Transverse colon (tissue), 4 donors: ENCODE results near the gene KLRG1. TPM values are rescaled to one million over a fixed set of nuclear protein-coding genes. Genes with fewer than 3 reads are reported as not detected.

Experiments
- DNase-seq: peaks from one replicate; pipeline ENCODE4 v3.0.0-alpha.2; 2019
- H3K27ac ChIP-seq, 4 donors: fragments of 200-600 bp; sonication (generic); 2 replicates each; pipeline ENCODE4 v1.5.1; 2016 to 2018; ENCODE audit warnings: inconsistent platforms in 4 of 4
- H3K27me3 ChIP-seq: fragments of 200-600 bp; sonication (generic); 2 replicates; pipeline ENCODE4 v1.5.1; 2017; ENCODE audit warnings: inconsistent platforms
- H3K36me3 ChIP-seq, 4 donors: fragments of 200-600 bp; sonication (generic); 2 replicates each; pipeline ENCODE4 v1.5.1; 2017 to 2019; ENCODE audit warnings: inconsistent platforms in 4 of 4
- H3K4me1 ChIP-seq, 4 donors: fragments of 200-600 bp; sonication (generic); 2 replicates each; pipeline ENCODE4 v1.5.1; 2017 to 2020; ENCODE audit warnings: inconsistent platforms in 4 of 4
- H3K4me3 ChIP-seq, 4 donors: fragments of 200-600 bp; sonication (generic); 1 replicate in 1 of 4; 2 replicates in 3 of 4; pipeline versions ENCODE4 v1.5.1 to v1.6.1; 2017 to 2019; ENCODE audit warnings: inconsistent platforms in 4 of 4
- H3K9me3 ChIP-seq, 2 donors: fragments of 200-600 bp; sonication (generic); 2 replicates each; pipeline ENCODE4 v1.5.1; 2017 to 2019; ENCODE audit warnings: inconsistent platforms in 2 of 2
- EP300 ChIP-seq: sonication (generic); formaldehyde crosslinking; IDR thresholded peaks from one replicate; pipeline ENCODE4 v1.6.1; 2017; ENCODE audit warnings: antibody characterized with exemption, low read depth
- POLR2A ChIP-seq: fragments of 450-650 bp; IDR thresholded peaks from one replicate; pipeline ENCODE4 v1.6.1; 2016; ENCODE audit warnings: antibody characterized with exemption, mild to moderate bottlenecking, moderate library complexity
- POLR2AphosphoS5 ChIP-seq, 3 donors: sonication (generic); formaldehyde crosslinking; IDR thresholded peaks; one replicate each; pipeline ENCODE4 v1.6.1; 2016; ENCODE audit warnings: antibody characterized with exemption in 3 of 3
- whole genome bisulfite sequencing, 2 donors: methylation state at CpG; one replicate each; pipeline ENCODE4 v1.1.5; 2018; ENCODE audit warnings: low coverage in 1 of 2; 5-methylcytosine and 5-hydroxymethylcytosine counted together
- in situ Hi-C, 4 donors: fragments of 200-750 bp; cut with MboI; loops; one replicate each; pipeline versions ENCODE4 v1.15.0 to v1.15.1; 2017; ENCODE audit warnings: low sequenced_read_pairs in 3 of 4, low pct_ligation_motif_present in 1 of 4, low pct_unique_long_range_greater_than_20kb in 1 of 4
- intact Hi-C: fragments of 100-400 bp; cut with DNase I; formaldehyde crosslinking; loops from one replicate; pipeline ENCODE4 v1.15.1; 2023; ENCODE audit warnings: low total_unique reads
- total RNA-seq, 4 donors: library from RNA; depleted of rRNA; stranded (reverse); fragments of >200 nt; gene quantifications; one replicate each; pipeline ENCODE4 v1.1.0, GENCODE V29; 2016
- TF ChIP-seq, protein P1 (sequence below), 5 experiments: fragments of 200-600 bp in 3 of 5; fragments of 450-650 bp in 2 of 5; sonication (generic) in 3 of 5; IDR thresholded peaks; 1 replicate in 2 of 5; 2 replicates in 3 of 5; pipeline ENCODE4 v1.5.1; 2016 to 2017; ENCODE audit warnings: antibody characterized with exemption in 5 of 5, inconsistent platforms in 3 of 5, mild to moderate bottlenecking in 2 of 5, moderate library complexity in 1 of 5

Gene KLRG1
- total RNA-seq, 4 donors from 2014 or later = 1.4 to 2.5 TPM; not detected in 2

DNA sequence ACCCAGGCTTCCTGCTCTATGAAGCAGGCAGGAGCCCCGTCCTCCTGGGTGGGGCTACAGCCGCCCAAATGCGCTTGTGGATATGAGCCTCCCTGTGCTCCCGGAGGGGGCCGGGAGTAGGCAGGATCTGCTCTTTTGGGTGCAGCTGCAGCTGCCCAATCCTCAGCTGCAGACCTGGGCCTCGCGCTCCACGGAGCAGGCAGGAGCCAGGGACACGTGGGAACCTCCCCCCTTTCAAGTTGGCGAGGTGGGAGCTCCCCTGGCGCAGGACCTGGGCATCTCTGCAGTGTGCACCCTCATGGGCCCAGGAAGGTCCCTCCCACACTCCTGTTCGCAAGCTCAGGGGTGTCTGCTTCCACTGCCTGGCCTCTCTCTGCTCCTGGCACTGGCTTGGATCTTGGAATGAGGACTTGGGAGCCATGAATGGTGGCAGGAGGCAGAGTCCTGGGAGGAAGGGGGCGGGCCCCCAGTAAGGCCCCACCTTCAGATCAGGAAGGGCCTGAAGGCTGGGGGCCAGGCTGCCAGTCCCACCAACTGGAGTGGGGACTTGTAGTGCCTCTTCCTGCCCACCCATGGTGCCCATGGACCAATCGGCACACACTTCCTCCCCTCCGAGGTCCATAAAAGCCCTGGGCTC lies 61.3 kb downstream of the KLRG1 start:
- Histone ChIP-seq H3K27me3 (no peaks in the 10 kb centered on the region), H3K36me3 (no peaks in the 10 kb centered on the region), H3K27ac (no peak overlapping the region), H3K4me3 (no peak overlapping the region), H3K4me1 (no peaks in the 10 kb centered on the region), H3K9me3 (no peaks in the 10 kb centered on the region)
- intact Hi-C loops (no loop called here), in situ Hi-C loops (loop anchor here in 1 of 4 donors (25.0 kb wide), 1 partner anchor 363 kb away; the partner anchor contains the start of gene RIMKLB)
- no peak for DNase-seq
- TF ChIP-seq, protein P1, sequence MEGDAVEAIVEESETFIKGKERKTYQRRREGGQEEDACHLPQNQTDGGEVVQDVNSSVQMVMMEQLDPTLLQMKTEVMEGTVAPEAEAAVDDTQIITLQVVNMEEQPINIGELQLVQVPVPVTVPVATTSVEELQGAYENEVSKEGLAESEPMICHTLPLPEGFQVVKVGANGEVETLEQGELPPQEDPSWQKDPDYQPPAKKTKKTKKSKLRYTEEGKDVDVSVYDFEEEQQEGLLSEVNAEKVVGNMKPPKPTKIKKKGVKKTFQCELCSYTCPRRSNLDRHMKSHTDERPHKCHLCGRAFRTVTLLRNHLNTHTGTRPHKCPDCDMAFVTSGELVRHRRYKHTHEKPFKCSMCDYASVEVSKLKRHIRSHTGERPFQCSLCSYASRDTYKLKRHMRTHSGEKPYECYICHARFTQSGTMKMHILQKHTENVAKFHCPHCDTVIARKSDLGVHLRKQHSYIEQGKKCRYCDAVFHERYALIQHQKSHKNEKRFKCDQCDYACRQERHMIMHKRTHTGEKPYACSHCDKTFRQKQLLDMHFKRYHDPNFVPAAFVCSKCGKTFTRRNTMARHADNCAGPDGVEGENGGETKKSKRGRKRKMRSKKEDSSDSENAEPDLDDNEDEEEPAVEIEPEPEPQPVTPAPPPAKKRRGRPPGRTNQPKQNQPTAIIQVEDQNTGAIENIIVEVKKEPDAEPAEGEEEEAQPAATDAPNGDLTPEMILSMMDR (IDR thresholded peaks at IDR 0.05) = no peak
- TF ChIP-seq POLR2A (no peak), EP300 (no peak), POLR2AphosphoS5 (IDR thresholded peaks at IDR 0.05) (no peak)
- 79% methylated on average over 7 of the region's 15 CpGs; no CpG with 5 or more reads in 1 of the 2 donors for WGBS, 2 donors

- Histone ChIP-seq H3K27ac (no peak overlapping the region), H3K27me3 (no peaks in the 10 kb centered on the region), H3K36me3 (no peaks in the 10 kb centered on the region), H3K4me1 (no peaks in the 10 kb centered on the region), H3K4me3 (no peak overlapping the region), H3K9me3 (no peaks in the 10 kb centered on the region)
- in situ Hi-C loops (loop anchor here in 1 of 4 donors (25.0 kb wide), 1 partner anchor 364 kb away; the partner anchor contains the start of gene RIMKLB), intact Hi-C loops (no loop called here)
- 67% methylated on average over 6 of the region's 6 CpGs; no CpG with 5 or more reads in 1 of the 2 donors for WGBS, 2 donors
- TF ChIP-seq POLR2AphosphoS5 (IDR thresholded peaks at IDR 0.05) (no peak), POLR2A (no peak), EP300 (no peak)
- TF ChIP-seq, protein P1 (IDR thresholded peaks at IDR 0.05) = no peak
- no peak for DNase-seq
Observed at GRCh38 chr12:9051158-9051550, 61.8 kb downstream of the KLRG1 start.

GRCh38 chr12:9052610-9053009 lies 63.3 kb downstream of the KLRG1 start:
- H3K4me3 ChIP-seq = no peak overlapping the region
- no peaks in the 10 kb centered on the region for H3K27me3 ChIP-seq
- DNase-seq = no peak
- no peaks in the 10 kb centered on the region for H3K9me3 ChIP-seq
- H3K4me1 ChIP-seq = no peaks in the 10 kb centered on the region
- H3K27ac ChIP-seq = no peak overlapping the region
- intact Hi-C loops = no loop called here
- WGBS, 2 donors = 60 to 83% methylated on average over 1 of the region's 1 CpG
- no peak for TF ChIP-seq POLR2A
- no peak for TF ChIP-seq EP300
- TF ChIP-seq, protein P1 (IDR thresholded peaks at IDR 0.05) = no peak
- no peak for TF ChIP-seq POLR2AphosphoS5 (IDR thresholded peaks at IDR 0.05)
- H3K36me3 ChIP-seq = no peaks in the 10 kb centered on the region
- in situ Hi-C loops = loop anchor here in 1 of 4 donors (25.0 kb wide), 1 partner anchor 365 kb away; the partner anchor contains the start of gene RIMKLB

Other genes with a start within 250 kb of the KLRG1 start
- not detected for gene A2ML1, start 166.9 kb upstream of the KLRG1 start, total RNA-seq
- 10 to 100 TPM in 3 of 4 donors, 1 to 10 TPM in 1; 9.3 to 23.6 (median 15.3) TPM for gene PHC1, start 75.0 kb upstream of the KLRG1 start, total RNA-seq
- gene M6PR, start 39.9 kb upstream of the KLRG1 start, total RNA-seq = 10 to 100 TPM; 43.2 to 87.5 (median 67.2) TPM
- gene A2M, start 126.4 kb downstream of the KLRG1 start, total RNA-seq = 100 to 1,000 TPM in 2 of 4 donors, 10 to 100 TPM in 2; 66.2 to 136 (median 96.5) TPM
- not detected for gene PZP, start 218.8 kb downstream of the KLRG1 start, total RNA-seq